Measurements from ENCODE around the gene VWA5B2.

The VWA5B2 gene

DNA sequence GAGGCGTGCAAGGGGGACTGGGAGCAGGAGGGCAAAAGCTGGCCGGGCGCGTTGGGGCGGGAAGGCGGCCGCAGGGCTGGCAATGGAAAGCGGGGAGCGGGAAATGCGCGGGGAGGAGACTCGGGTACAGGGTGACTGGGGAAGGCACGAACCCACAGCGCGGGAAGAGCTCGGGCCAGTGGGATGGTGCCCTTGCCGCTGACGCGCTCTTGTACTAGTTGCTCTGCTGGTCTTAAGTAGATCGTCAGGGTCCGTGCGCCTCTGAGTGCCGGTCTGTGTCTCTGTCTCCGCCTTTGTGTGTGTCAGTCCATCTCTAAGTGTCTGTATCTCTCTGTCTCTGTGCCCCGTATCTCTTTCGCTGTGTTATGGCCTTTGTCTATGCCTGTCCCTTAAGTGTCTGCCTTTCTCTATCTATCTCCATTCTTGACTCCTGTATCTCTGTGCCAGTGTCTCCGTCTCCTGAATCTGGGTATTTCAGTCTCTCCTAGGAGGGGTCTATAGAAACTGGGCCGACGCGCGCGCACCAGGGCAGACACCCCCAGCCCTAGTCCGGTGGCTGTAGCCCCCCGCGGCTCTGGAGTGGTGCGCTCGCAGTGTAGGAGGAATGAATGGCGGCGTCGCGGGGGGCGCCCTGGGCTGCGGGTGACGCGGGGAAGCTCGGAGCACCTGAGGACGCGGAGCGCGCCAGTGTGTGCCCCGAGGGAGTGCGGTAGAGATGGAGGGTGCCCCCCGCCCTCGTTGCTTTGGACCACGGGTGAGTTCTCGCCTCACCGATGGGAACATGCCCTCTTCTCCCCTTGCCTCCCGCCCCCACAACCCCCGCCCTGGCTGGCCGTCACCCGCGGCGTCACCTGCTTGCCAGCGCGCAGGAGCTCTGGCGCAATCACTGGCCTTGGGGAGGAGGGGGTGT lies 32.7 kb downstream of the VWA5B2 start (continued):
- TF ChIP-seq ZSCAN30 (tag by site-specific recombination; IDR thresholded peaks at IDR 0.05): no peak
- no peak; the same call in 1 of the 2 replicates for TF ChIP-seq ZNF132 (tag by site-specific recombination; IDR thresholded peaks at IDR 0.05; ENCODE audit: borderline replicate concordance)
- TF ChIP-seq SP7 (tag by site-specific recombination; IDR thresholded peaks at IDR 0.05): peak; percentile 68; the same call in 1 of the 2 replicates
- TF ChIP-seq KLF10 (tag by site-specific recombination; IDR thresholded peaks at IDR 0.05): no peak
- no peak for TF ChIP-seq ZNF223 (tag by site-specific recombination; IDR thresholded peaks at IDR 0.05)
- TF ChIP-seq, protein P1, sequence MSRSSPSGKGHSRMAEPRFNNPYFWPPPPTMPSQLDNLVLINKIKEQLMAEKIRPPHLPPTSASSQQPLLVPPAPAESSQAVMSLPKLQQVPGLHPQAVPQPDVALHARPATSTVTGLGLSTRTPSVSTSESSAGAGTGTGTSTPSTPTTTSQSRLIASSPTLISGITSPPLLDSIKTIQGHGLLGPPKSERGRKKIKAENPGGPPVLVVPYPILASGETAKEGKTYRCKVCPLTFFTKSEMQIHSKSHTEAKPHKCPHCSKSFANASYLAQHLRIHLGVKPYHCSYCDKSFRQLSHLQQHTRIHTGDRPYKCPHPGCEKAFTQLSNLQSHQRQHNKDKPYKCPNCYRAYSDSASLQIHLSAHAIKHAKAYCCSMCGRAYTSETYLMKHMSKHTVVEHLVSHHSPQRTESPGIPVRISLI (tag by site-specific recombination; IDR thresholded peaks at IDR 0.05): no peak
- no peak for TF ChIP-seq ZNF354C (tag by site-specific recombination; IDR thresholded peaks at IDR 0.05; ENCODE audit: borderline replicate concordance, low read depth)
- TF ChIP-seq ZNF791 (tag by site-specific recombination; IDR thresholded peaks at IDR 0.05): no peak
- no peak for TF ChIP-seq GLI4 (tag by site-specific recombination; IDR thresholded peaks at IDR 0.05)
- TF ChIP-seq, protein P2, sequence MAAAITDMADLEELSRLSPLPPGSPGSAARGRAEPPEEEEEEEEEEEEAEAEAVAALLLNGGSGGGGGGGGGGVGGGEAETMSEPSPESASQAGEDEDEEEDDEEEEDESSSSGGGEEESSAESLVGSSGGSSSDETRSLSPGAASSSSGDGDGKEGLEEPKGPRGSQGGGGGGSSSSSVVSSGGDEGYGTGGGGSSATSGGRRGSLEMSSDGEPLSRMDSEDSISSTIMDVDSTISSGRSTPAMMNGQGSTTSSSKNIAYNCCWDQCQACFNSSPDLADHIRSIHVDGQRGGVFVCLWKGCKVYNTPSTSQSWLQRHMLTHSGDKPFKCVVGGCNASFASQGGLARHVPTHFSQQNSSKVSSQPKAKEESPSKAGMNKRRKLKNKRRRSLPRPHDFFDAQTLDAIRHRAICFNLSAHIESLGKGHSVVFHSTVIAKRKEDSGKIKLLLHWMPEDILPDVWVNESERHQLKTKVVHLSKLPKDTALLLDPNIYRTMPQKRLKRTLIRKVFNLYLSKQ (tag by site-specific recombination; IDR thresholded peaks at IDR 0.05; ENCODE audit: borderline replicate concordance): no peak
- TF ChIP-seq, protein P3, sequence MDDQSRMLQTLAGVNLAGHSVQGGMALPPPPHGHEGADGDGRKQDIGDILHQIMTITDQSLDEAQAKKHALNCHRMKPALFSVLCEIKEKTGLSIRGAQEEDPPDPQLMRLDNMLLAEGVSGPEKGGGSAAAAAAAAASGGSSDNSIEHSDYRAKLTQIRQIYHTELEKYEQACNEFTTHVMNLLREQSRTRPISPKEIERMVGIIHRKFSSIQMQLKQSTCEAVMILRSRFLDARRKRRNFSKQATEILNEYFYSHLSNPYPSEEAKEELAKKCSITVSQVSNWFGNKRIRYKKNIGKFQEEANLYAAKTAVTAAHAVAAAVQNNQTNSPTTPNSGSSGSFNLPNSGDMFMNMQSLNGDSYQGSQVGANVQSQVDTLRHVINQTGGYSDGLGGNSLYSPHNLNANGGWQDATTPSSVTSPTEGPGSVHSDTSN (CRISPR knock-in tag; IDR thresholded peaks at IDR 0.05): no peak
- TF ChIP-seq ZNF184 (tag by site-specific recombination; IDR thresholded peaks at IDR 0.05): no peak
- TF ChIP-seq, protein P4, sequence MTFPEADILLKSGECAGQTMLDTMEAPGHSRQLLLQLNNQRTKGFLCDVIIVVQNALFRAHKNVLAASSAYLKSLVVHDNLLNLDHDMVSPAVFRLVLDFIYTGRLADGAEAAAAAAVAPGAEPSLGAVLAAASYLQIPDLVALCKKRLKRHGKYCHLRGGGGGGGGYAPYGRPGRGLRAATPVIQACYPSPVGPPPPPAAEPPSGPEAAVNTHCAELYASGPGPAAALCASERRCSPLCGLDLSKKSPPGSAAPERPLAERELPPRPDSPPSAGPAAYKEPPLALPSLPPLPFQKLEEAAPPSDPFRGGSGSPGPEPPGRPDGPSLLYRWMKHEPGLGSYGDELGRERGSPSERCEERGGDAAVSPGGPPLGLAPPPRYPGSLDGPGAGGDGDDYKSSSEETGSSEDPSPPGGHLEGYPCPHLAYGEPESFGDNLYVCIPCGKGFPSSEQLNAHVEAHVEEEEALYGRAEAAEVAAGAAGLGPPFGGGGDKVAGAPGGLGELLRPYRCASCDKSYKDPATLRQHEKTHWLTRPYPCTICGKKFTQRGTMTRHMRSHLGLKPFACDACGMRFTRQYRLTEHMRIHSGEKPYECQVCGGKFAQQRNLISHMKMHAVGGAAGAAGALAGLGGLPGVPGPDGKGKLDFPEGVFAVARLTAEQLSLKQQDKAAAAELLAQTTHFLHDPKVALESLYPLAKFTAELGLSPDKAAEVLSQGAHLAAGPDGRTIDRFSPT (tag by site-specific recombination; IDR thresholded peaks at IDR 0.05): peak; percentile 82; the same call in 1 of the 2 replicates
- TF ChIP-seq ZNF324 (tag by site-specific recombination; IDR thresholded peaks at IDR 0.05): no peak
- TF ChIP-seq ZNF121 (tag by site-specific recombination; IDR thresholded peaks at IDR 0.05): no peak
- TF ChIP-seq OVOL3 (tag by site-specific recombination; IDR thresholded peaks at IDR 0.05): no peak
- 0 out of 2 replicates have a peak, but pooled peaks have one; percentile 39 for TF ChIP-seq ZEB2 (tag by site-specific recombination; IDR thresholded peaks at IDR 0.05)
- no peak for TF ChIP-seq ZNF664 (tag by site-specific recombination; IDR thresholded peaks at IDR 0.05)
- no peak for TF ChIP-seq ZNF561 (tag by site-specific recombination; IDR thresholded peaks at IDR 0.05; ENCODE audit: borderline replicate concordance)
- no peak for TF ChIP-seq ZNF585B (tag by site-specific recombination; IDR thresholded peaks at IDR 0.05)
- no peak for TF ChIP-seq ZNF776 (tag by site-specific recombination; IDR thresholded peaks at IDR 0.05; ENCODE audit: borderline replicate concordance)
- TF ChIP-seq ZNF37A (tag by site-specific recombination; IDR thresholded peaks at IDR 0.05): no peak
- no peak for TF ChIP-seq ZNF596 (tag by site-specific recombination; IDR thresholded peaks at IDR 0.05)
- TF ChIP-seq ZNF19 (tag by site-specific recombination; IDR thresholded peaks at IDR 0.05; ENCODE audit: low read depth): no peak
- no peak for TF ChIP-seq ZNF785 (tag by site-specific recombination; IDR thresholded peaks at IDR 0.05)
- TF ChIP-seq ZBTB1 (tag by site-specific recombination; IDR thresholded peaks at IDR 0.05): no peak
- TF ChIP-seq ZNF626 (tag by site-specific recombination; IDR thresholded peaks at IDR 0.05): no peak
- no peak; the same call in 1 of the 2 replicates for TF ChIP-seq FEZF1 (tag by site-specific recombination; IDR thresholded peaks at IDR 0.05)
- no peak for TF ChIP-seq ZNF404 (tag by site-specific recombination; IDR thresholded peaks at IDR 0.05)
- TF ChIP-seq TCF7L2 (IDR thresholded peaks at IDR 0.05; ENCODE audit: borderline replicate concordance, low read depth, low read length): no peak
- TF ChIP-seq, protein P5, sequence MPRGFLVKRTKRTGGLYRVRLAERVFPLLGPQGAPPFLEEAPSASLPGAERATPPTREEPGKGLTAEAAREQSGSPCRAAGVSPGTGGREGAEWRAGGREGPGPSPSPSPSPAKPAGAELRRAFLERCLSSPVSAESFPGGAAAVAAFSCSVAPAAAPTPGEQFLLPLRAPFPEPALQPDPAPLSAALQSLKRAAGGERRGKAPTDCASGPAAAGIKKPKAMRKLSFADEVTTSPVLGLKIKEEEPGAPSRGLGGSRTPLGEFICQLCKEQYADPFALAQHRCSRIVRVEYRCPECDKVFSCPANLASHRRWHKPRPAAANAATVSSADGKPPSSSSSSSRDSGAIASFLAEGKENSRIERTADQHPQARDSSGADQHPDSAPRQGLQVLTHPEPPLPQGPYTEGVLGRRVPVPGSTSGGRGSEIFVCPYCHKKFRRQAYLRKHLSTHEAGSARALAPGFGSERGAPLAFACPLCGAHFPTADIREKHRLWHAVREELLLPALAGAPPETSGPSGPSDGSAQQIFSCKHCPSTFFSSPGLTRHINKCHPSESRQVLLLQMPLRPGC (tag by site-specific recombination; IDR thresholded peaks at IDR 0.05): no peak

All from HEK293 (cell line).